Retinal pigment epithelial cell (primary cell): ENCODE measurements around the gene MASP2.

ENCODE experiments used
- DNase-seq: peaks from one replicate; pipeline ENCODE4 v3.0.0-alpha.2; 2010; ENCODE audit warnings: low read depth
- H3K4me3 ChIP-seq: 2 replicates; pipeline ENCODE4 v1.5.1; 2011; ENCODE audit warnings: mild to moderate bottlenecking, low read length, control low read depth, moderate library complexity
- TF ChIP-seq, protein P1 (sequence below): conservative IDR thresholded peaks from 2 replicates; pipeline ENCODE4 v1.5.1; 2011; ENCODE audit warnings: low read depth, low read length, control low read depth, inconsistent platforms

The MASP2 gene

DNA sequence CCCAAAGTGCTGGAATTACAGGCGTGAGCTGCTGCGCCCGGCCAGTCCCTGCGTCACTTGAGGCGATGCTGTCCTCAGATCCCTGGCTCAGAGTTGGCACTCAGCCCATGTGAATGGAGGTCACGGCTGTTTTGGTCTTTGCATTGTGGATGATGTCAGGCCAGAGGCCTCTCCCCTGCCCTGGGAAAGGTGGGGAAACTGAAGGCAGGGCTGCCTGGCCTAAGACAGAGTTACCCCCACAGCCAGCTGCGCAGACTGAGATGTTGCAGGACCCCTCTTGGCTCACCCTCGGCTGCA, 821 bp downstream of the MASP2 start:
- DNase-seq, result no peak
- TF ChIP-seq, protein P1, sequence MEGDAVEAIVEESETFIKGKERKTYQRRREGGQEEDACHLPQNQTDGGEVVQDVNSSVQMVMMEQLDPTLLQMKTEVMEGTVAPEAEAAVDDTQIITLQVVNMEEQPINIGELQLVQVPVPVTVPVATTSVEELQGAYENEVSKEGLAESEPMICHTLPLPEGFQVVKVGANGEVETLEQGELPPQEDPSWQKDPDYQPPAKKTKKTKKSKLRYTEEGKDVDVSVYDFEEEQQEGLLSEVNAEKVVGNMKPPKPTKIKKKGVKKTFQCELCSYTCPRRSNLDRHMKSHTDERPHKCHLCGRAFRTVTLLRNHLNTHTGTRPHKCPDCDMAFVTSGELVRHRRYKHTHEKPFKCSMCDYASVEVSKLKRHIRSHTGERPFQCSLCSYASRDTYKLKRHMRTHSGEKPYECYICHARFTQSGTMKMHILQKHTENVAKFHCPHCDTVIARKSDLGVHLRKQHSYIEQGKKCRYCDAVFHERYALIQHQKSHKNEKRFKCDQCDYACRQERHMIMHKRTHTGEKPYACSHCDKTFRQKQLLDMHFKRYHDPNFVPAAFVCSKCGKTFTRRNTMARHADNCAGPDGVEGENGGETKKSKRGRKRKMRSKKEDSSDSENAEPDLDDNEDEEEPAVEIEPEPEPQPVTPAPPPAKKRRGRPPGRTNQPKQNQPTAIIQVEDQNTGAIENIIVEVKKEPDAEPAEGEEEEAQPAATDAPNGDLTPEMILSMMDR, result no peak
- no peak overlapping the region for H3K4me3 ChIP-seq

DNA sequence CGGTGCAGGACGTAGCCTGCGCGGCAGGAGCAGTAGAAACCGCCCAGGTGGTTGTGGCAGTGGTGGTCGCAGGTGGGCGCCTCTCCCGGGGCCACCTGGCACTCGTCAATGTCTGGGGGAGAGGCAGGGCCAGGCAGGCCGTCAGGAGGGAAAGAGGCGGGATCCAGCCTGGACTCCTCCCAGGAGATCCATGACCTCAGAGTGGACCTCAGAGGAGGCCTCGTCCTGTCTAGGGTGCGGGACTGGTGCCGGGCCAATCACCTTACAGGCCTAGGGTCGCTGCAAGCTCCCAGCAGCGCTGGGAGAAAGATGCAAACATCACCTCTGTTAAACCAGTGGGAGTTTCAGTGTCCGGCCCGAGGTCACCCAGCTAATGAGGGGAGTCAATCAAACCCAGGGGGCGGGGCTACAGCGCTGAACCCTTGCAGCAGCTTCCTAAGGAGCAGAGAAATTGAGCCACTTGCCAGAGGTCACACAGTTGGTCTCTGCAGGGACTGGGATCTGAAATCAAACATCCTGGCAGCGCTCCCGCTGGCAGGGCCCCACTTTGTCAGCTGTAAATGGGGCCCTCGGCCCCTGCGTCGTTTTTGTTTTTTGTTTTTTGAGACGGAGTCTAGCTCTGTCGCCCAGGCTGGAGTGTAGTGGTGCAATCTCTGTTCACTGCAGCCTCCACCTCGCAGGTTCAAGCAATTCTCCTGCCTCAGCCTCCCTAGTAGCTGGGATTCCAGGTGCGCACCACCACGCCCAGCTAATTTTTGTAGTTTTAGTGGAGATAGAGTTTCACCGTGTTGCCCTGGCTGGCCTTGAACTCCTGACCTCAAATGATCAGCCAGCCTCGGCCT, 1.4 kb downstream of the MASP2 start:
- TF ChIP-seq, protein P1, result no peak
- no peak for DNase-seq
- H3K4me3 ChIP-seq, result no peak overlapping the region

DNA sequence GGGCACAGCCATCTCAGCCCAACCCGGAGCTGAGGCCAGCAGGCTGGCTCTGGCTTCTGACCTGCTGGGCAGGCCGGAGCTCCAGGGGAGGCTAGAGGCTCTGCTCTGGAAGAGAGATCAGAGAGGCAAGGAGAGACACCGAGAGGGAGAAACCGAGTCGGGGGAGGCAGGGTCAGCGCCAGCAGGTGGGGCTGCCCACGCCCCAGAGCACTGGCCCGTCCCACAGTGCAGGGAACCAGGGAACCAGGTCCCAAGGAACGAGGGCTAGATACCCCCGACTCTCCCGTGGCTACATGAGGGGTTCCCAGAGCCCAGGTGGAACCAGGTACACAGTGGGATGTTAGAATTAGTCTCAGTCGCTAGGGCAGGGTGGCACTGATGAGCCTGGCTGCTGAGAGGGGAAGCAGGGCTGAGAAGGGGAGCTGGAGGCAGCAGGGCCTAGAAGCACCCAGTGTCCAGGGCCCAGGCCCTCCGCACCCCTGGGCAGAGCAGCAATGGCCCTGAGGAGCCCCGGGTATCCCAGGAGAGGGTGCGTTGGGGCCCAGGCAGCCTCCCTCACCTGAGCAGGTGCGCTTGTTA, 2.1 kb downstream of the MASP2 start:
- H3K4me3 ChIP-seq, result no peak overlapping the region
- TF ChIP-seq, protein P1, result no peak
- DNase-seq, result no peak

- no peak overlapping the region for H3K4me3 ChIP-seq
- TF ChIP-seq, protein P1, result no peak
- no peak for DNase-seq
Measured at GRCh38 chr1:11044086-11044848, 2.8 kb downstream of the MASP2 start.

GRCh38 chr1:11042995-11043874, 3.8 kb downstream of the MASP2 start:
- no peak for DNase-seq
- no peak overlapping the region for H3K4me3 ChIP-seq
- TF ChIP-seq, protein P1, result no peak

DNA sequence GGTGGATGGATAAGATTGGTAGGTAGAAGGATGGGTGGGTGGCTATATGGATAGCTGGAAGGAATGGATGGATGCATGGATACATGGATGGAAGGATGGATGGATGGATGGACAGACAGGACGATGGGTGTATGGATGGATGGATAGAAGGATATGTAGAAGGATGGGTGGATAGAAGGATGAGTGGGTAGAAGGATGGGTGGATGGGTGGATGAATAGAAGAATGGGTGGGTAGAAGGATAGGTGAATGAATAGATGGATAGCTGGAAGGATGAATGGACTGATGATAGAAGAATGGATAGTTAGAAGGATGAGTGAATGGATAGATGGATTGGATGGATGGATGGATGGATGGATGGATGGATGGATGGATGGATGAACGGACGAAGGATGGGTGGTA, 5.0 kb downstream of the MASP2 start:
- H3K4me3 ChIP-seq, result no peak overlapping the region
- DNase-seq, result no peak
- TF ChIP-seq, protein P1, result no peak
